Measurements from ENCODE around the gene AGAP3. TPM values are rescaled to one million over a fixed set of nuclear protein-coding genes. Genes with fewer than 3 reads are reported as not detected.

The AGAP3 gene
- total RNA-seq, 1 donor from 2014 or later: 77.8 TPM

DNA sequence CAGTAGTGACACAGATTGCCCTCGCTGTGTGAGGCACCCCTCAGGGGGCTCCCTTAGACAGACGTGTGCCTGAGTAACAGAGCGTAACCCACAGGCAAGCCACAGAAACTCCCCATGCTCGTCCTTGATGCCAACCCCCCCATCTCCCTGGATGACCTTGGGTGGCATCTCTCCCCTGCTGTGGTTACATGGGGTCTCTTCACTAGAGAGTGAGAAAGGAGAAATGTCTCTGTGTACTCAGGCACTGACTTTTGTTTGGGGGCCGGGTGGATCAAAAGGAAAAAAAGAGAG is 101.9 kb downstream of the AGAP3 start:
- no peaks in the 10 kb centered on the region for H3K9me3 Mint-ChIP-seq (ENCODE audit: low read depth)
- peak; percentile 48 for DNase-seq (ENCODE audit: low spot score)
- no peak for TF ChIP-seq CTCF (IDR thresholded peaks at IDR 0.05)
- H3K27ac Mint-ChIP-seq (ENCODE audit: unreplicated experiment): no peak overlapping the region
- peaks cover 27% of the 10 kb centered on the region for H3K27me3 Mint-ChIP-seq (ENCODE audit: low read depth)
- H3K4me1 Mint-ChIP-seq (ENCODE audit: low read depth): no peaks in the 10 kb centered on the region
- no peak overlapping the region for H3K4me3 Mint-ChIP-seq (ENCODE audit: unreplicated experiment)
- no peaks in the 10 kb centered on the region for H3K36me3 Mint-ChIP-seq (ENCODE audit: low read depth)

GRCh38 chr7:151189038-151189437 is 102.8 kb downstream of the AGAP3 start:
- no peaks in the 10 kb centered on the region for H3K9me3 Mint-ChIP-seq (ENCODE audit: low read depth)
- no peak for TF ChIP-seq CTCF (IDR thresholded peaks at IDR 0.05)
- H3K4me3 Mint-ChIP-seq (ENCODE audit: unreplicated experiment): no peak overlapping the region
- no peak overlapping the region for H3K27ac Mint-ChIP-seq (ENCODE audit: unreplicated experiment)
- peaks cover 31% of the 10 kb centered on the region for H3K27me3 Mint-ChIP-seq (ENCODE audit: low read depth)
- DNase-seq (ENCODE audit: low spot score): no peak
- no peaks in the 10 kb centered on the region for H3K4me1 Mint-ChIP-seq (ENCODE audit: low read depth)
- H3K36me3 Mint-ChIP-seq (ENCODE audit: low read depth): no peaks in the 10 kb centered on the region

- no peaks in the 10 kb centered on the region for H3K4me1 Mint-ChIP-seq (ENCODE audit: low read depth)
- TF ChIP-seq CTCF (IDR thresholded peaks at IDR 0.05): no peak
- H3K27me3 Mint-ChIP-seq (ENCODE audit: low read depth): peaks cover 41% of the 10 kb centered on the region
- no peaks in the 10 kb centered on the region for H3K36me3 Mint-ChIP-seq (ENCODE audit: low read depth)
- no peak for DNase-seq (ENCODE audit: low spot score)
- H3K4me3 Mint-ChIP-seq (ENCODE audit: unreplicated experiment): no peak overlapping the region
- no peaks in the 10 kb centered on the region for H3K9me3 Mint-ChIP-seq (ENCODE audit: low read depth)
- H3K27ac Mint-ChIP-seq (ENCODE audit: unreplicated experiment): no peak overlapping the region
These were observed 105.3 kb downstream of the AGAP3 start for GRCh38 chr7:151191544-151191943.

DNA sequence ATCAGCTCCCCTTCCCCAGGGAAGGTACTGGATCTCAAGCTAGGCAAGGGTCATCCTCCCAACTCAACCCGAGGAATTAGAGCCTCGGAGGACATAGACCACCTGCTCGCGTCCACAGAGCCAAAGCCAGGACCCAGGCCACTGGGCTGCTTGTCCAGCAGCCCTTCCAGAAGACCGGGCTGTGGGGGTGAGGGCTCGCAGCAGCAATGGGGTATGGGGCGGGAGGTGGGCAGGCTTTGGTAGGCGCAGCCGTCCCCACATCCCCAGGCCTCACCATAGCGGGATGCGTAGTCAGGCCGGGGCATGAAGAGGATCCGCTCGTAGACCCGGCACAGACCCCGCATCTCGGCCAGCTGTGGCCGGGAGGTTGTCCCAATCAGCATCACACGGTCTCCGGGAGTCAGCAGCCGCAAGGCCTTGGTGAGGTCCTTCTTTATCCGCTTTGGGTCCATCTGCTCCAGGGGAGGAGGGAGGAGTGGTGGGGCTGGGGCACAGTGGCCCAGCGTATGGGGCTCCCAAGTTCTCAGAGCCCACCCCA is 105.8 kb downstream of the AGAP3 start:
- Mint-ChIP-seq H3K27ac (ENCODE audit: unreplicated experiment) (no peak overlapping the region), H3K4me3 (ENCODE audit: unreplicated experiment) (no peak overlapping the region), H3K27me3 (ENCODE audit: low read depth) (peaks cover 37% of the 10 kb centered on the region), H3K9me3 (ENCODE audit: low read depth) (no peaks in the 10 kb centered on the region), H3K36me3 (ENCODE audit: low read depth) (no peaks in the 10 kb centered on the region), H3K4me1 (ENCODE audit: low read depth) (no peaks in the 10 kb centered on the region)
- DNase-seq (ENCODE audit: low spot score): no peak
- TF ChIP-seq CTCF (IDR thresholded peaks at IDR 0.05): no peak

GRCh38 chr7:151193203-151193978 is 107.1 kb downstream of the AGAP3 start:
- TF ChIP-seq CTCF (IDR thresholded peaks at IDR 0.05): no peak
- H3K27me3 Mint-ChIP-seq (ENCODE audit: low read depth): peaks cover 33% of the 10 kb centered on the region
- H3K4me1 Mint-ChIP-seq (ENCODE audit: low read depth): no peaks in the 10 kb centered on the region
- no peaks in the 10 kb centered on the region for H3K36me3 Mint-ChIP-seq (ENCODE audit: low read depth)
- H3K9me3 Mint-ChIP-seq (ENCODE audit: low read depth): no peaks in the 10 kb centered on the region
- DNase-seq (ENCODE audit: low spot score): no peak
- H3K27ac Mint-ChIP-seq (ENCODE audit: unreplicated experiment): no peak overlapping the region
- H3K4me3 Mint-ChIP-seq (ENCODE audit: unreplicated experiment): no peak overlapping the region

Other genes starting within 250 kb of the AGAP3 start
- not detected in 3 replicates for gene AOC1, start 234.0 kb upstream of the AGAP3 start, total RNA-seq
- 0.19 to 0.33 TPM (median 0.30 TPM) in 3 replicates for gene KCNH2, start 108.2 kb upstream of the AGAP3 start, total RNA-seq
- not detected in 3 replicates for gene NOS3, start 95.5 kb upstream of the AGAP3 start, total RNA-seq
- 1.5 to 1.6 TPM in 2 of 3 replicates, not detected in the other for gene ATG9B, start 62.0 kb upstream of the AGAP3 start, total RNA-seq
- gene ABCB8, start 58.0 kb upstream of the AGAP3 start, total RNA-seq: 30.2 to 45.7 TPM (median 32.1 TPM) in 3 replicates
- 2.2 to 4.9 TPM (median 2.4 TPM) in 3 replicates for gene ASIC3, start 37.9 kb upstream of the AGAP3 start, total RNA-seq
- gene CDK5, start 28.6 kb upstream of the AGAP3 start, total RNA-seq: 23.9 to 25.4 TPM (median 24.0 TPM) in 3 replicates
- gene SLC4A2, start 26.9 kb upstream of the AGAP3 start, total RNA-seq: 340 to 379 TPM (median 371 TPM) in 3 replicates
- 83.8 to 146 TPM (median 94.0 TPM) in 3 replicates for gene FASTK, start 5.7 kb upstream of the AGAP3 start, total RNA-seq
- gene TMUB1, start 3.0 kb upstream of the AGAP3 start, total RNA-seq: 31.2 to 43.2 TPM (median 33.2 TPM) in 3 replicates
- not detected in 3 replicates for gene GBX1, start 81.2 kb downstream of the AGAP3 start, total RNA-seq
- not detected in 3 replicates for gene ASB10, start 100.8 kb downstream of the AGAP3 start, total RNA-seq
- not detected in 3 replicates for gene H2BK1, start 124.0 kb downstream of the AGAP3 start, total RNA-seq
- 35.8 to 42.2 TPM (median 37.7 TPM) in 3 replicates for gene ABCF2, start 140.7 kb downstream of the AGAP3 start, total RNA-seq
- gene CHPF2, start 146.0 kb downstream of the AGAP3 start, total RNA-seq: 98.3 to 135 TPM (median 101 TPM) in 3 replicates
- 105 to 125 TPM (median 120 TPM) in 3 replicates for gene SMARCD3, start 162.2 kb downstream of the AGAP3 start, total RNA-seq

Measured in chondrocyte (in vitro differentiated cells).